NCI-H69 (cell line): ENCODE measurements around the gene ROR2.

Experiments
- DNase-seq: peaks from one replicate; lab custom pipeline; 2025; lab: John Stamatoyannopoulos, UW

The ROR2 gene

DNA sequence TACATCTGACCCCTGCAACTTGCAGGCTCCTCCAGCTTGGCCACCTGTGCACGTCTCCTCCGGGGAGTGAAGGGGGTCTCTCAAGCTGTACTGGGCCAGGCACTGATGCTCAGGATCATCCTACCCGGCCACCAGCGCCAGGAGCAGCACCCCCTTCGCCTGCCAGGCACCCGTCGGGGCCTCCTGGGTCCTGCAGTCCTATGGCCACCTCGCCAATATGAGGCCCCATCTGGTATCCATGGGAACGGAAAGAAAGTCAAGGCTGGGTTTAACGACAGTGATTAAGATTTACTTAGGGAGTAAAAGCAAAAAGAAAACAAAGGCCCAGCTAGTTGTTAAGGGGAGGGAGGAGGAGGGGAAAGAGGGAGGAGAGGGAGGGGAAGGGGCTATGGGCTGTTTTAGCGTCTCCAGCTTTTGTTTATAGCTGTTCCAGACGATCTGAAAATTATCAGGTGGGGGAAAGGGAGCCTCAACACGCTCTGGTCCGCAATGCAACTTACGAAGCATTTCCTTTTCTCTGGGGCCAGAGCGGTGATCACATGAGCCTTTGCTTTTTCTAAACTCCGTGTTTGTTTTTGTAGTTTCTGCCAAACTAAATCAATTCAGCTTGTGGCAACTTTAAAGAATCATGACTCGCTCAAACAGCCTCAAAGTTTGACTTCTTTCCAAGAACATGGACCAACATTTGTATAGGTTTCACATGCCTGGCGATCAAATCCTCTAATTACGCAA is 132.4 kb downstream of the ROR2 start:
- peak; percentile 87 for DNase-seq

DNA sequence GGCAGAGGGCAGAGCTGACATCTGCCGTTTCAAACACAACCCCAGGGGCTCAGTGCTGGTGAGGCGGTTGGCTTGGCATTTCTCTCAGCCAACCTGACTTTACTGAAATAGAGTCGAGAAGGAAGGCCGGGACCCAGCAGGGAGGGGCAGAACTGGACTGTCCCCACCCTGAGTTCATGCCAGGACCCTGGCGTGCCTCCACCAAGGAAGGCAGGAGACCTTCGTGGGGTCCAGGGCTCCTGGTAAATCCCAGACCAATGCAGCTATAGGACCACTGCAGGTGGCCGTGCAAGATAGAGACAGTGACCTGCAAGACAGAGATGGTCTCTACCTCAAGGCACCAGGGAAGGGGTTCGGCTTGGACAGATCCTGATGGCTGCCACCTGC is 132.9 kb downstream of the ROR2 start:
- no peak for DNase-seq

DNA sequence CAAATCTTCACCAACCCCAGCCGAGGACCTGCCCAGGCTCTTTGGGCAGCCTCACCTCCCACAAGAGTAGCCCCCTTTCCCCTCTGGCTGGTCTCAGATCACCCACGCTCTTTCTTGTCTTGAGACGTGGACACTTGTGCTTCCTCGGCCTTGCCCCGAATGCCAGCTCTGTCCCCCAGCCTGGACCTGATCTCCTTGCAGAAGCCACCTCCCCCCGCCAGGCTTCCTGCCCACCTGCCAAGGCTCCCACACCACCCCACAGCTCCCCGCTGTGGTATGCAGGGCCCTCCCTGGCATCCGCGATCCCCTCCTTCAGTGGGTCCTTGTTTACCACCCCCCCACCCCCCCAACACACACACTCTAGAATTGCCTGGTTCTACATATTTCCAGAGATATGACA is 133.7 kb downstream of the ROR2 start:
- no peak for DNase-seq

DNA sequence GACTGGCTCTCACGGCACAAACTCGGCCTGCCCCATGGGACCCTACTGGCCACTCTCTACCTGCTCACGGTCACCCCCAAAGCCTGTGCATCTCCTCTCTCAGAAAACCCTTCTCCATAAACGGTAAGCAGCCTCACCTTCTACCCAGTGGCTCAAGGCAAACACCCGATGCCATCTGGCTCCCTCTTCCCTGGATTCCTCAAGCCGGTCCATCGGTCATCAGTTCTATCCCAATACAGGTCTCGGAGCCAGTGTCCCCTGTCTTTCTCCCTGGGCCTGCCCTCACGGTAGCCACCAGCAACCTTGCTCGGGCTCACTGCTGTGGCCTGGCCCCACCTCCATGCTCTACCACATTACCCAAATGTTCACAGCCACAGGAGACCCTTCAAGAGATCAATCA is 134.1 kb downstream of the ROR2 start:
- DNase-seq = no peak

DNA sequence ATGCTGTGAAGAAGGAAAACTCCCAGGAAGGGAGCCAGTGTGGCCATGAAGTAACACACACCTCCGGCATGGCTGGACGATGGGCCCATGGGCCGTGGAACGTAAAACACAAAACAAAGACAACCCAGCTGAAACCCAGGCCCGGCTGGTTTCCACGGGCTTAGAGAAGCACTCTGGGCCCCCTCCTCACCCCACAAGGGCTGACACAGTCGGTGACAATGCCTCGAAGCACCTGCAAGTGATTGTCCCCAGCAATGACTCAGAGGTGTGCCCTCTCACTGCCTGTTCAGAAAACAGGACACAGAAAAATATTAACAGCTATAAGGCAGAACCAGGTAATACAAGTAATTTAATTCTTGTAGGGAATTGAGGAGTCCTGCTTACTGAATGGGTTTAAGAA is 135.3 kb downstream of the ROR2 start:
- peak; percentile 29 for DNase-seq

- no peak for DNase-seq
Measured at GRCh38 chr9:91814201-91814600, 135.8 kb downstream of the ROR2 start.

DNA sequence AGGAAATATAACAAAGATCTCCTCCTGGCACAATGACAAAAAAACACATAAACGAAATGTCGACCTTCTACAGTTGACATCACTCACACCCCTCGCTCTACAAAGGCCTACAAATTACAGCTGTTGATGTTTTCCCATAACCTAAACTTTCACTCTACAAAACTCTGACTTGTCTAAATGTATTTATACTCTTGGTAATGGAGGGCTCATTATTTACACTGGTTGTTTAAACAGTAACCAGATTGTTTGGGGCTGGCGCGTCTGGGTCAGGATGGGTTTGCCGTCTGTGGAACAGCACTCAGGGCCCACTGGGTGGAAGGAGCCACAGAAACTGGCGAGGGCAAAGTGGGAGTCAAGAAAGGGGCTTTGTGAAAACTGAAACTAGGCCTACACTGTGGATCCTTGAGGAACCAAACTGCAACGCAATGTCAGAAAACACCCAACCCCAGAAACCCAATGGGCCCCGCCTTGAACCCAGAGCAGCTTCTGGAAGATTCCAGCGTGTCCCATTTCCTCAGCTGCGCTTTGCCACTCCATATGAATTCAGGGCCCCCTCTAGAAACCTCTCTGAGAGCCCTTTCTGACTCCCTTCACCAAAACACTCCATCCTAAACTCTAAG is 136.7 kb downstream of the ROR2 start:
- peak; percentile 48 for DNase-seq

GRCh38 chr9:91812191-91812590 is 137.8 kb downstream of the ROR2 start:
- no peak for DNase-seq

DNA sequence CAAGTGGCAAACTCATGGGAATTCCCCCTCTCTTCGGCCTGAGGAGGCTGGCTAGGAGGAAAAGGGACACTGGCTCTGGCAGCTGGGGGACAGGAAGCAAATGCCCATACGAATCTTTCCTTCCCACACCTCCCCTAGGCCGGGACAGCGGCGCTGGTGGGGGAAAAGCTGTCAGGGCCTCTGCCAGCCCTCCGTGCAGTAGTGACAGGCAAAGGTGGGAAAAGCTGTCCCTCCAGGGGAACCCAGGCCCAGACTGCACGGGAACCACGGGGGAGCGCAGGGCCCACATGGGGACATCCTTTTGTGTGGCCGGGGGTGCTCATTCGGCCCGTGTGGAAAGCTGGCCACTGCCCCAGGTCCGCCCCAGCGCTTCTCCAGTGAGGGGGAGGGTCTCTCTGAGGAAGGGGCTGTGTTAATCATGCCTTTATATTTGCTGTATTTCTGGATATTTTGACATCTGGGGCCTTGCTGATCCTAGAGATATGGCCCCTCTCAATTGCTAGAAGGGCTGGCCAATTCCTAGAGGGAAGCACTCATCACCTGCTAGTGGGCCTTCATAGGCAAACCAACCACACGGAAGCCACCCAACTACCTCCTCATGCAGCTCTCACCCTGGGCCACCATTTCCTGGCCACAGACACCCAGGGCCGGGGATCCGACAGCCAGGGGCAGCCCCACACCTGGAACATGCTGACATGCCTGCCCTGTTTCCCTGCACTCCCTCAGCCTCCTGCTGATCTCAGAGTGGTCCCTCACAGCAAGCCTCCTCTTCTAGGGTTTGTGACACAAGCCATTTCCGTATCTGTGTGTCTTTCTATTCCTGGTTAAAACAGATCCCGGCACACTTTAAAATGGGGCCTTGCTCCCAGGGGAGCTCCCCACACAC is 138.8 kb downstream of the ROR2 start:
- no peak for DNase-seq

DNA sequence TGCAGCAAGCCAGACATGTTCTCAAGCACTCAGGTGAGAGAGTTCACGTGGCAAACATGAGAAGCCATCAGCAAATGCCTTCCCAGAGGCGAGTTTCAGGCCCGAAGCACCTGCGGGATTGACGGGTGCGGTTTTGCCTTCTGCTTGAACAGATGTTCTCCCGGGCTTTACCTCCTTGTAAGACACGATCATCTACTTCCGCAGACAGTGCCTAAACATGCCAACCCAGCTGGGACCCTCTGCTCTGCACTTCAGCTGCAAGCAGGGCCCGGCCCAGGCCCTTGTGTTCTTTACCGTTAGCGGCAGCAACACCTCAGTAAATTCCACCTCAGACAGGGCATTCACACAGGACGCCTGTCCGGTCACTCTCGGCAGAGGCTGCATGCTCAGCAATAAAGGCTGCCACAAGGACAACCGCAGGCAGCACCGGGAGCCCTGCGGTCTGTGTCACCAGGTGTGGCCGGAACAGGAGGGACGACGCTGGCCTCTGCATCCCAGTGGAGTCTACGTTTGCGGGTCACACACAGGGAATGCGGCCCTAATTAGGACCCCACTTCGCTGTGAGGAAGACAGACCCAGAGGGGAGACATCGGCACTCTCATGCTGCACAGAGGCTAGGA is 139.6 kb downstream of the ROR2 start:
- DNase-seq = no peak

- no peak for DNase-seq
Measured at GRCh38 chr9:91809581-91810285, 140.3 kb downstream of the ROR2 start.

DNA sequence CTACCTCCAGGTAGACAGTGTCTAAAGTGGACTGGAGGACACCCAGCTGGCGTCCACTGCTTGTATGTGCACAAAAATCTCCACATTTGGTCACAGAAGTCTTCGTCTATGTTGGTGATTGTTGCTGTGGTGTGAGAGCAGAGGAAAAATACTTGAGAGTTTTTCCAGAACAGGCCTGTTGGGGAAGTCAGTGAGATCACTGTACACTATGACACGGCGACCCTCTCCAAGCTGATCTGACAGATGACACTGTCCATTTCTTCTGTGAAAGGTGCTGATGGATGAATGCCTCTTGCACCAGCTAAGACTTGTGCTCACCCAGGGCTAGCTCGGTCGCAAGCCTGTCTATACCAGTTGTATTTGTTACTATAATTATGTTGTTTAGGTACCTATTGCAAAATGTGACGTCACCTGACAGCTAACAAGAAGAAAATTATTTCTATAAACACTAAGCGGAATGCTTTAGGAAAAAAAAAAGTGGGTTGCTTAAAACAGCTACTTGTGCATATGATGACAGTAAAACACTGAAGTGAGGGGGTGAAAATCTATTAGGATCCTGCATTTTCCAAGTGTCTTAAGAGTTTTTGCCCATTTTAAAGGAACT is 142.3 kb downstream of the ROR2 start:
- no peak for DNase-seq

DNA sequence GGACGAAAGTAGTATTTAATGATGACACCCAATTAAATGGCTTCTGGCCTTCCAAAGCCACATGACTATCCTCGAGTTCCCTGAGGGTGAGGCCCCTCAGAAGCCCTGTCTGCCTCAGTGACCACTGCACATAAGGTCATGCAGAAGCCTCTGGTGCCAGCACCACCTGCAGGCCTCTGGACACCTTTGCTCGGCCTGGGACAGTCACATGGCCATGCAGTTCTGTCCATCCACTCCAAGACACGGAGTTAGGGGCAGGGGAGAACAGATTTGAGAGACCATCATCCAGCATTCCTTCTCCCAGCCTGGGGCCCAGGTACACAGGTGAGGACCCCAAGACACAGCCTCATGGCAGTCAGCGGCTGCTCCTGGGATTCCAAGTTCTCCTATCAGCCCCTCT is 145.0 kb downstream of the ROR2 start:
- DNase-seq = no peak

GRCh38 chr9:91803970-91804752 is 145.9 kb downstream of the ROR2 start:
- no peak for DNase-seq

DNA sequence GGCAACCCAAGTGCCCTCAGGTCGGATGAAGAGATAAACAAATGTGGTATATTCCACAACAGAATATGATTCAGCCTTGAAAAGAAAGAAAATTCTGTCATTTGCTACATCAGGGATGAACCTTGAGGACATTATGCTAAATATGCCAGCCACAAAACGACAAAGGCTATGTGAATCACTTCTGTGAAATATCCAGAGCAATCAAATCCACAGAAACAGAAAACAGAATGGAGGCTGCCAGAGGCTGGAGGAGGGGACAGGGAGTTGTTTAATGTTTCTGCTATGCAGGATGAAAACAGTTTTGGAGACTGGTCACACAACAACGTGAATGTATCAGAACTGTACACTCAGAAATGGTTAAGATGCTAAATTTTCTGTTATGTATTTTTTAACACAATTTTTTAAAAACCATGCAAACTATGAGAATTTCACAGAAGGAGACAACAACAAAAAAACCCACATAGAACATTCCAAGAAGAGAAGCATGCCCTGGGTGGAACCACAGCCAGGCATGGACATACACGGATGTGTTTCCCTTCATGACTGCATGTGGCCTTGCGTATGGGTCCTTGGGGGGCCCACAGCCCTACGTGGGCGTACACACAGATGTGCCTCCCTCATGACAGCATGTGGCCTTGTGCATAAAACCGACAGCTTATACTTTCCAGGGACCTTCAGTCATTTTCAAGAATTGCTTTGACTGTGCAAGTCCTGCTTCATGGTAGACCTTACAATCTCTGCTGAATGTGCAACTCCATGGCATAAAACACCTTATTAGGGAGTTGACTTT is 146.7 kb downstream of the ROR2 start:
- no peak for DNase-seq

DNA sequence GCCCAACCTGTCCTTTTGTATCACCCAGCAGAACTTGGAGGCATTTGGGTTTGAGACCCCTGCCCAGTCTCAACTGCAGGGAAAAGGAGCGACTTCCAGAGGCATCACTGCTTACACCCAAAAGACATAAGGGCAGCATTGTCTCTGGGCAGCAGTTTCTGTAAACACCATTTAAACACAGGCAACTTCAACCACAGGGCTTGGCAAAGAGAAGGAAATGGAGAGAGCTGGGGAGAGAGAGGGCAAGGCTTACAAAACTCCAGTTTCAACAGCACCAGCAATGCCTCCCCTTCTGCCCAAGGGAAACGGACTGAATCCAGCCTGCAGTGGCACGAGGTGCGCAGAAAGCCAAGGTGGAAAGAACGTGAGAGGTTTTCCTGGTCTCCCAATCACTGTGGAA is 147.6 kb downstream of the ROR2 start:
- no peak for DNase-seq

DNA sequence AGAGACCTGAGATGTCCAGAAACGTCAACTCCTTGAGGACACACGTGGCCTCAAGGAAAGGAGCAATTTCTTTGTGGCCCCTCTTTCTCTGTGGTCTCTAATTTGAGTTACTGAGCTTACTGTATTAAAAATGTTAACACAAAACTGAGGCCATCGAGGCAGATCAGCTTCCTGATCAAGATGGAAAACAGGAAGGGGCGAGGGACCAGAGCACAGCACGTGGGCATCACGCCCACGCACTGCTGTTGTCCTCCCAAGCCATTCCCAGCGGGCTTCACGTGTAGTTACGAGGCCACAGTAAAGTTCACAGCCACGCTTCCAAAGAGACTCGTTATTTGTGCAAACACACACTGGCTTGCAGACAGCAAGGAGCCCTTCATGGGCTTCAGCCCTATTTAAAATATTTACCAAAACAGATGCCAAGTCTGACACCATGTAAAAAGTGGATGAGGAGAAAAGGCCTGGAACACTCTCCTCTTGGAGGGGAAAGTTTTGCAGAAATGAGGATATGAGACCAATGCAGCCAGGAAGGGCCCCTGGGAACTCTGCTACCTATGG is 149.5 kb downstream of the ROR2 start:
- no peak for DNase-seq

DNA sequence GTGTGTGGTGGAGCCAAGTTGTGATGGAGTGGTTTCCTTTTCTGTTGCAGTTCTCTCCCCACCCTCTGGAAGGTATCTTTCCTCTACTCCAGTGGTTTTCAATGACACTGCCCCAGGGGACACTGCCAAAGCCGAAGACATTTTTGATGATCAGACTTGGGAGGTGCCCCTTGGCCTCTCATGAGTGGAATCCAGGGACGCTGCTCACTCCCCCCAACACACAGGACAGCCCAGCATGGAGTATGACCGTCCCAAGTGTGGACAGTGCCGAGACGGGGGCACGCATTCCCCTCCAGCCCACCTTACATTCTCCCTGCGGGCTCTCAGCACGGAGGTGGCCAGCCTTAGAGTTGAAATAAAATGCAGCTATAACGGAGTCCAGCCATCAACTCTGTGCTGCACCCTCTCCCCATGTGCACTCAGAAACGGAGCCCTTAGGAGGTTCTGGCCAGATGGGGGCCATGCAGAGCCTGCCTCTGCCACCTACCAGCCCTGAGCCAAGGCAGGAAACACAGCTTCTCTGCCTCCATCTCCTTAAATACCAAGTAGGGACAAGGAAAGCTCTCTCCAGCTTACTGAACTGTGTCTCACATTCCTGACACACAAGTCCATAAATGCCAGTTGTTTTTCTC is 150.8 kb downstream of the ROR2 start:
- no peak for DNase-seq
